HCT116 (cell line): ENCODE results near the gene HEMK1. TPM values are rescaled to one million over a fixed set of nuclear protein-coding genes. Genes with fewer than 3 reads are reported as not detected.

Experiments used
- ATAC-seq: fragments of 200-7000 bp; cut with Tn5 transposase; 2 replicates; pipeline ENCODE4 v1.9.1; 2020; ENCODE audit warnings: mild to moderate bottlenecking, moderate library complexity
- BruUV-seq: library from RNA; stranded (reverse); fragments of 400-500 nt; replicated peaks from 2 replicates; lab custom pipeline; 2021; lab: Mats Ljungman, UMichigan
- CTCF ChIA-PET: fragments of 300-600 bp; sonication (Branson Sonifier 250); formaldehyde crosslinking; loops from one replicate; lab custom pipeline; 2021; ENCODE audit warnings: antibody characterized with exemption; lab: Charles Lee
- POLR2A ChIA-PET: fragments of 300-600, 350-600 bp; sonication (Branson Sonifier 250); formaldehyde crosslinking; loops from one replicate; lab custom pipeline; 2021; ENCODE audit warnings: antibody characterized with exemption; lab: Charles Lee
- RAD21 ChIA-PET, 2 experiments: fragments of 300-600 bp; sonication (Branson Sonifier 250); formaldehyde crosslinking; loops; one replicate each; lab custom pipeline; 2023; ENCODE audit warnings: low total read pairs in 2 of 2; ENCODE audit not compliant: uncharacterized antibody in 2 of 2, unreplicated experiment in 2 of 2, low non-redundant PET in 1 of 2; lab: Charles Lee
- DNase-seq: peaks from one replicate; pipeline ENCODE4 v3.0.0-alpha.2; 2010; ENCODE audit warnings: low read depth, low spot score
- H2AFZ ChIP-seq: fragments of 200-600 bp; shearing (Covaris generic), sonication (generic); 2 replicates; pipeline ENCODE4 v1.6.1; 2017; ENCODE audit warnings: low read depth, mixed run types, mixed read lengths, antibody characterized with exemption, low read length; ENCODE audit not compliant: poor library complexity, severe bottlenecking
- H3K27ac ChIP-seq: 2 replicates; pipeline ENCODE4 v1.5.1; 2012; ENCODE audit warnings: low read depth, low read length
- H3K27me3 ChIP-seq: fragments of 200-600 bp; sonication (generic); 2 replicates; pipeline ENCODE4 v1.6.1; 2016; ENCODE audit warnings: mixed run types, low read length, mixed read lengths; ENCODE audit not compliant: insufficient read depth
- H3K36me3 ChIP-seq, 2 experiments: fragments of 200-500 bp in 1 of 2; fragments of 200-600 bp in 1 of 2; sonication (Bioruptor generic) in 1 of 2; sonication (generic) in 1 of 2; 2 replicates each; pipeline versions ENCODE4 v1.5.1 to v1.6.1; 2014 to 2016; ENCODE audit warnings: low read length in 2 of 2, inconsistent platforms in 1 of 2, mixed read lengths in 1 of 2, mixed run types in 1 of 2; ENCODE audit not compliant: insufficient read depth in 2 of 2, control insufficient read depth in 1 of 2
- H3K4me1 ChIP-seq, 2 experiments: fragments of 200-600 bp in 1 of 2; sonication (generic) in 1 of 2; 2 replicates each; pipeline versions ENCODE4 v1.5.1 to v1.6.1; 2012 to 2017; ENCODE audit warnings: low read length in 2 of 2, inconsistent platforms in 1 of 2, mild to moderate bottlenecking in 1 of 2, mixed read lengths in 1 of 2, mixed run types in 1 of 2, moderate library complexity in 1 of 2; ENCODE audit not compliant: insufficient read depth in 2 of 2, control insufficient read depth in 1 of 2
- H3K4me2 ChIP-seq: fragments of 200-600 bp; sonication (generic); 2 replicates; pipeline ENCODE4 v1.6.1; 2017; ENCODE audit warnings: mixed run types, low read length, mixed read lengths
- H3K4me3 ChIP-seq, 2 experiments: fragments of 200-600 bp in 1 of 2; sonication (generic) in 1 of 2; replicated peaks in 1 of 2; 2 replicates each; pipeline ENCODE4 v1.5.1; 2011 to 2016; ENCODE audit warnings: low read length in 2 of 2, control low read depth in 1 of 2, low read depth in 1 of 2, mild to moderate bottlenecking in 1 of 2, mixed read lengths in 1 of 2, mixed run types in 1 of 2
- H3K79me2 ChIP-seq: fragments of 200-600 bp; sonication (generic); 2 replicates; pipeline ENCODE4 v1.6.1; 2017; ENCODE audit warnings: mild to moderate bottlenecking, mixed run types, low read length, moderate library complexity, mixed read lengths; ENCODE audit not compliant: insufficient read depth
- H3K9ac ChIP-seq: fragments of 200-600 bp; sonication (generic); 2 replicates; pipeline ENCODE4 v1.6.1; 2016; ENCODE audit warnings: low read length, mixed read lengths
- H3K9me2 ChIP-seq: fragments of 200-600 bp; sonication (generic), shearing (Covaris generic); 2 replicates; pipeline ENCODE4 v1.6.1; 2017; ENCODE audit warnings: mixed run types, mild to moderate bottlenecking, moderate library complexity; ENCODE audit not compliant: insufficient read depth
- H3K9me3 ChIP-seq, 2 experiments: fragments of 200-500 bp in 1 of 2; fragments of 200-600 bp in 1 of 2; sonication (Bioruptor generic) in 1 of 2; sonication (generic) in 1 of 2; 2 replicates each; pipeline ENCODE4 v1.6.1; 2014 to 2017; ENCODE audit warnings: low read length in 2 of 2, mixed read lengths in 2 of 2, inconsistent platforms in 1 of 2, low read depth in 1 of 2, mild to moderate bottlenecking in 1 of 2, mixed run types in 1 of 2, moderate library complexity in 1 of 2; ENCODE audit not compliant: control insufficient read depth in 1 of 2, insufficient read depth in 1 of 2
- H4K20me1 ChIP-seq: fragments of 200-600 bp; sonication (generic), shearing (Covaris generic); 2 replicates; pipeline ENCODE4 v1.6.1; 2017; ENCODE audit warnings: mixed run types, mild to moderate bottlenecking, moderate library complexity; ENCODE audit not compliant: insufficient read depth
- CEBPB ChIP-seq: IDR thresholded peaks from 2 replicates; pipeline ENCODE4 v1.6.1; 2012; ENCODE audit warnings: low read depth
- EGR1 ChIP-seq: IDR thresholded peaks from 2 replicates; pipeline ENCODE4 v1.6.1; 2012; ENCODE audit warnings: low read depth
- ELF1 ChIP-seq: IDR thresholded peaks from 2 replicates; pipeline ENCODE4 v1.6.1; 2012; ENCODE audit warnings: low read depth, borderline replicate concordance
- EZH2 ChIP-seq: fragments of 200-600 bp; sonication (generic); IDR thresholded peaks from 2 replicates; pipeline ENCODE4 v1.6.1; 2017; ENCODE audit warnings: antibody characterized with exemption, mixed run types
- EZH2phosphoT487 ChIP-seq: fragments of 200-600 bp; IDR thresholded peaks from 2 replicates; pipeline ENCODE4 v1.6.1; 2018; ENCODE audit warnings: antibody characterized with exemption, borderline replicate concordance
- FOSL1 ChIP-seq: IDR thresholded peaks from 2 replicates; pipeline ENCODE4 v1.6.1; 2012; ENCODE audit warnings: low read depth
- POLR2AphosphoS5 ChIP-seq: IDR thresholded peaks from 2 replicates; pipeline ENCODE4 v1.6.1; 2011; ENCODE audit warnings: mild to moderate bottlenecking, low read depth, low read length, moderate library complexity
- RAD21 ChIP-seq: IDR thresholded peaks from 2 replicates; pipeline ENCODE4 v1.6.1; 2012; ENCODE audit warnings: low read depth, mild to moderate bottlenecking
- SIN3A ChIP-seq: IDR thresholded peaks from 2 replicates; pipeline ENCODE4 v1.6.1; 2012; ENCODE audit warnings: low read depth
- SP1 ChIP-seq: IDR thresholded peaks from 2 replicates; pipeline ENCODE4 v1.6.1; 2012; ENCODE audit warnings: low read depth
- TCF7L2 ChIP-seq: IDR thresholded peaks from 2 replicates; pipeline ENCODE4 v1.7.0; 2011; ENCODE audit warnings: borderline replicate concordance, inconsistent platforms; ENCODE audit not compliant: insufficient read depth, insufficient read length; ENCODE audit errors: extremely low read depth
- ZFX ChIP-seq: fragments of 450-650 bp; IDR thresholded peaks from 2 replicates; pipeline ENCODE4 v1.6.1; 2017
- ZNF274 ChIP-seq: fragments of 200-500 bp; sonication (Bioruptor generic); IDR thresholded peaks from 2 replicates; pipeline ENCODE4 v1.6.1; 2014; ENCODE audit warnings: mild to moderate bottlenecking, low read depth, low read length, inconsistent platforms
- intact Hi-C: fragments of 100-400 bp; cut with micrococcal nuclease; formaldehyde crosslinking; loops from 2 replicates; pipeline ENCODE4 v1.10.0; 2022
- total RNA-seq: library from RNA; stranded (reverse); gene quantifications from one replicate; pipeline ENCODE4 v1.2.1, GENCODE V29; 2021; ENCODE audit not compliant: unreplicated experiment
- TF ChIP-seq, protein P1 (sequence below), 3 experiments: fragments of 200-600 bp in 1 of 3; sonication (generic) in 1 of 3; IDR thresholded peaks in 2 of 3; conservative IDR thresholded peaks in 1 of 3; 2 replicates each; pipeline ENCODE4 v1.5.1; 2012 to 2017; ENCODE audit warnings: low read depth in 2 of 3, low read length in 2 of 3, antibody characterized with exemption in 1 of 3, borderline replicate concordance in 1 of 3, control low read depth in 1 of 3, mild to moderate bottlenecking in 1 of 3, mixed read lengths in 1 of 3, mixed run types in 1 of 3, moderate library complexity in 1 of 3; ENCODE audit not compliant: insufficient read depth in 1 of 3
- TF ChIP-seq, protein P2 (sequence below): IDR thresholded peaks from 2 replicates; pipeline ENCODE4 v1.6.1; 2012
- TF ChIP-seq, protein P3 (sequence below): IDR thresholded peaks from 2 replicates; pipeline ENCODE4 v1.6.1; 2012; ENCODE audit warnings: low read depth

Gene HEMK1
- total RNA-seq, 1 experiment from 2014 or later, result 20.5 TPM

DNA sequence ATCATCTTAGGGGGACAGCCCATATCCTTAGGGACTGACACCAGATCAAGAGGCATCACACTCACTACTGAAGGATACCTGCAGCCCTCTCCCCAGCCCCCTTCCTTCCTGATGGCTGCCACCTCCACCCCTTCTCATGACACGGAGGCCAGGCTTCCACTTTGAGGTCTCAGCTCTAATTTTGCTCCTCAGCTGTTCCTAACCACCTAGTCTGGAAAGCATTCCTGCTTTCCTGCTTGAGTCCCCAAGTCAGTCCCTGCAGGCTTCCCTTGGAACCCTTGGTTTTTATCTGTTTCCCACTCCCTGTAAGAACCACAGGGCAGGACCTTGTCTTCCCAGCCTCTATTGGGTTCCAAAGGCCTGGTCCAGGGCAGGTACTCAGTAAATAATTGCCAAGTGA is 5.0 kb upstream of the HEMK1 start:
- H3K4me1 ChIP-seq, result peaks cover 17 to 27% of the 10 kb centered on the region in 2 experiments
- ChIA-PET RAD21 (no interaction called here), POLR2A (no interaction called here), CTCF (no interaction called here)
- no peaks in the 10 kb centered on the region for H3K36me3 ChIP-seq
- H3K4me2 ChIP-seq, result no peak overlapping the region
- H3K27me3 ChIP-seq, result no peaks in the 10 kb centered on the region
- no peak overlapping the region for H2AFZ ChIP-seq
- ATAC-seq, result no peak
- intact Hi-C loops, result no loop called here
- no peaks in the 10 kb centered on the region for H3K9me2 ChIP-seq
- H3K27ac ChIP-seq, result no peak overlapping the region
- no peak overlapping the region for H3K4me3 ChIP-seq
- no peak overlapping the region for H3K9ac ChIP-seq
- no peaks in the 10 kb centered on the region for H3K79me2 ChIP-seq
- TF ChIP-seq ELF1 (no peak), EZH2phosphoT487 (no peak), EGR1 (no peak), TCF7L2 (no peak), ZNF274 (no peak), POLR2AphosphoS5 (no peak), ZFX (no peak), RAD21 (no peak), EZH2 (no peak), SIN3A (no peak), CEBPB (no peak), FOSL1 (no peak), SP1 (no peak)
- TF ChIP-seq, protein P1, sequence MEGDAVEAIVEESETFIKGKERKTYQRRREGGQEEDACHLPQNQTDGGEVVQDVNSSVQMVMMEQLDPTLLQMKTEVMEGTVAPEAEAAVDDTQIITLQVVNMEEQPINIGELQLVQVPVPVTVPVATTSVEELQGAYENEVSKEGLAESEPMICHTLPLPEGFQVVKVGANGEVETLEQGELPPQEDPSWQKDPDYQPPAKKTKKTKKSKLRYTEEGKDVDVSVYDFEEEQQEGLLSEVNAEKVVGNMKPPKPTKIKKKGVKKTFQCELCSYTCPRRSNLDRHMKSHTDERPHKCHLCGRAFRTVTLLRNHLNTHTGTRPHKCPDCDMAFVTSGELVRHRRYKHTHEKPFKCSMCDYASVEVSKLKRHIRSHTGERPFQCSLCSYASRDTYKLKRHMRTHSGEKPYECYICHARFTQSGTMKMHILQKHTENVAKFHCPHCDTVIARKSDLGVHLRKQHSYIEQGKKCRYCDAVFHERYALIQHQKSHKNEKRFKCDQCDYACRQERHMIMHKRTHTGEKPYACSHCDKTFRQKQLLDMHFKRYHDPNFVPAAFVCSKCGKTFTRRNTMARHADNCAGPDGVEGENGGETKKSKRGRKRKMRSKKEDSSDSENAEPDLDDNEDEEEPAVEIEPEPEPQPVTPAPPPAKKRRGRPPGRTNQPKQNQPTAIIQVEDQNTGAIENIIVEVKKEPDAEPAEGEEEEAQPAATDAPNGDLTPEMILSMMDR (IDR thresholded peaks at IDR 0.05 in 2 of 3, conservative IDR thresholded peaks at IDR 0.05 in 1 of 3; ENCODE audit: borderline replicate concordance in 1 of 3, insufficient read depth in 1 of 3, low read depth in 2 of 3, low read length in 2 of 3), result no peak
- TF ChIP-seq, protein P2, sequence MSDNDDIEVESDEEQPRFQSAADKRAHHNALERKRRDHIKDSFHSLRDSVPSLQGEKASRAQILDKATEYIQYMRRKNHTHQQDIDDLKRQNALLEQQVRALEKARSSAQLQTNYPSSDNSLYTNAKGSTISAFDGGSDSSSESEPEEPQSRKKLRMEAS, result no peak
- TF ChIP-seq, protein P3, sequence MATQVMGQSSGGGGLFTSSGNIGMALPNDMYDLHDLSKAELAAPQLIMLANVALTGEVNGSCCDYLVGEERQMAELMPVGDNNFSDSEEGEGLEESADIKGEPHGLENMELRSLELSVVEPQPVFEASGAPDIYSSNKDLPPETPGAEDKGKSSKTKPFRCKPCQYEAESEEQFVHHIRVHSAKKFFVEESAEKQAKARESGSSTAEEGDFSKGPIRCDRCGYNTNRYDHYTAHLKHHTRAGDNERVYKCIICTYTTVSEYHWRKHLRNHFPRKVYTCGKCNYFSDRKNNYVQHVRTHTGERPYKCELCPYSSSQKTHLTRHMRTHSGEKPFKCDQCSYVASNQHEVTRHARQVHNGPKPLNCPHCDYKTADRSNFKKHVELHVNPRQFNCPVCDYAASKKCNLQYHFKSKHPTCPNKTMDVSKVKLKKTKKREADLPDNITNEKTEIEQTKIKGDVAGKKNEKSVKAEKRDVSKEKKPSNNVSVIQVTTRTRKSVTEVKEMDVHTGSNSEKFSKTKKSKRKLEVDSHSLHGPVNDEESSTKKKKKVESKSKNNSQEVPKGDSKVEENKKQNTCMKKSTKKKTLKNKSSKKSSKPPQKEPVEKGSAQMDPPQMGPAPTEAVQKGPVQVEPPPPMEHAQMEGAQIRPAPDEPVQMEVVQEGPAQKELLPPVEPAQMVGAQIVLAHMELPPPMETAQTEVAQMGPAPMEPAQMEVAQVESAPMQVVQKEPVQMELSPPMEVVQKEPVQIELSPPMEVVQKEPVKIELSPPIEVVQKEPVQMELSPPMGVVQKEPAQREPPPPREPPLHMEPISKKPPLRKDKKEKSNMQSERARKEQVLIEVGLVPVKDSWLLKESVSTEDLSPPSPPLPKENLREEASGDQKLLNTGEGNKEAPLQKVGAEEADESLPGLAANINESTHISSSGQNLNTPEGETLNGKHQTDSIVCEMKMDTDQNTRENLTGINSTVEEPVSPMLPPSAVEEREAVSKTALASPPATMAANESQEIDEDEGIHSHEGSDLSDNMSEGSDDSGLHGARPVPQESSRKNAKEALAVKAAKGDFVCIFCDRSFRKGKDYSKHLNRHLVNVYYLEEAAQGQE, result no peak
- H4K20me1 ChIP-seq, result no peaks in the 10 kb centered on the region
- H3K9me3 ChIP-seq, result no peaks in the 10 kb centered on the region
- DNase-seq, result no peak
- BruUV-seq, result no TSS peak
